Left lung (tissue), 10 donors: ENCODE measurements around the gene ZIC2. TPM values are rescaled to one million over a fixed set of nuclear protein-coding genes. Genes with fewer than 3 reads are reported as not detected.
"Not testable (repeated sequence)": the region's sequence is repeated elsewhere in the genome, so short reads cannot be mapped to it uniquely, and the experiment has no call there.

Experiments used
- ATAC-seq: fragments of 200-7000 bp; cut with Tn5 transposase; one replicate; pipeline ENCODE4 v1.9.1; 2020; ENCODE audit warnings: moderate library complexity
- DNase-seq, 4 donors: peaks; one replicate each; pipeline ENCODE4 v3.0.0-alpha.2; 2013 to 2020
- H3K27ac ChIP-seq, 2 donors: fragments of 200-600 bp; sonication (generic) in 1 of 2; one replicate each; pipeline versions ENCODE4 v1.5.0 to v1.8.0; 2020 to 2021
- H3K27me3 ChIP-seq, 2 donors: fragments of 200-600 bp; sonication (generic) in 1 of 2; one replicate each; pipeline versions ENCODE4 v1.5.0 to v1.8.0; 2020 to 2021
- H3K36me3 ChIP-seq, 2 donors: fragments of 200-600 bp; sonication (generic) in 1 of 2; one replicate each; pipeline versions ENCODE4 v1.5.0 to v1.8.0; 2020 to 2021
- H3K4me1 ChIP-seq, 2 donors: fragments of 200-600 bp; one replicate each; pipeline ENCODE4 v1.8.0; 2021
- H3K4me3 ChIP-seq, 2 donors: fragments of 200-600 bp; sonication (generic) in 1 of 2; one replicate each; pipeline versions ENCODE4 v1.5.0 to v1.8.0; 2020 to 2021; ENCODE audit warnings: mild to moderate bottlenecking in 1 of 2
- H3K9me3 ChIP-seq, 2 donors: fragments of 200-600 bp; sonication (generic) in 1 of 2; one replicate each; pipeline versions ENCODE4 v1.5.0 to v1.8.0; 2020 to 2021
- CTCF ChIP-seq, 2 donors: fragments of 200-600 bp; sonication (generic) in 1 of 2; IDR thresholded peaks; one replicate each; pipeline versions ENCODE4 v1.5.0 to v1.8.0; 2021; ENCODE audit warnings: antibody characterized with exemption in 2 of 2
- intact Hi-C, 2 donors: fragments of 100-400 bp; cut with DNase I; formaldehyde crosslinking; loops; one replicate each; pipeline versions ENCODE4 v1.11.2 to v1.14.2; 2022
- polyA plus RNA-seq, 6 donors: library from polyadenylated mRNA; unstranded; fragments of 120-200 nt; gene quantifications; one replicate each; pipeline ENCODE4 v1.2.1, GENCODE V29; 2013; ENCODE audit not compliant: insufficient read length in 6 of 6
- total RNA-seq, 2 donors: library from RNA; stranded (reverse); fragmentation: NEBNext Ultra II Directional; extraction: Animal tissue kit (Norgen Biotek cat#: 25700); gene quantifications; one replicate each; pipeline ENCODE4 v1.2.1, GENCODE V29; 2021
- donor health status: DM: no; HTN: yes; CAD: no.
- donor health status: DM: no; HTN: no; CAD: no.

ZIC2 gene
- total and polyA plus RNA-seq, 8 donors, result 0.06 to 0.21 (median 0.15) TPM; not detected in 4

- H3K4me1 ChIP-seq, result no peaks in the 10 kb centered on the region
- H3K27ac ChIP-seq, result no peak overlapping the region
- no peak for TF ChIP-seq CTCF (IDR thresholded peaks at IDR 0.05)
These were observed 33.0 kb downstream of the ZIC2 start for GRCh38 chr13:100014621-100015020.

GRCh38 chr13:100019780-100020356, 38.3 kb downstream of the ZIC2 start:
- ATAC-seq, result no peak
- Histone ChIP-seq H3K9me3 (no peaks in the 10 kb centered on the region), H3K36me3 (no peaks in the 10 kb centered on the region), H3K4me1 (no peaks in the 10 kb centered on the region), H3K27ac (no peak overlapping the region), H3K27me3 (peaks cover 0 to 16% of the 10 kb centered on the region in 2 donors), H3K4me3 (no peak overlapping the region)
- DNase-seq, result no peak
- intact Hi-C loops, result no loop called here
- TF ChIP-seq CTCF (IDR thresholded peaks at IDR 0.05), result no peak

More at GRCh38 chr13:100014621-100015020, 33.0 kb downstream of the ZIC2 start:
- no peak overlapping the region for H3K4me3 ChIP-seq
- intact Hi-C loops, result no loop called here
- no peaks in the 10 kb centered on the region for H3K9me3 ChIP-seq
- ATAC-seq, result no peak
- DNase-seq, result no peak
- peaks cover 0 to 47% of the 10 kb centered on the region in 2 donors for H3K27me3 ChIP-seq
- H3K36me3 ChIP-seq, result no peaks in the 10 kb centered on the region

GRCh38 chr13:100022798-100023197, 41.2 kb downstream of the ZIC2 start:
- Histone ChIP-seq H3K9me3 (no peaks in the 10 kb centered on the region), H3K36me3 (no peaks in the 10 kb centered on the region), H3K27me3 (no peaks in the 10 kb centered on the region), H3K4me3 (no peak overlapping the region), H3K27ac (no peak overlapping the region), H3K4me1 (no peaks in the 10 kb centered on the region)
- no peak for DNase-seq
- no peak for TF ChIP-seq CTCF (IDR thresholded peaks at IDR 0.05)
- intact Hi-C loops, result no loop called here
- ATAC-seq, result no peak

GRCh38 chr13:100024023-100024422, 42.4 kb downstream of the ZIC2 start:
- Histone ChIP-seq H3K27ac (no peak overlapping the region), H3K9me3 (no peaks in the 10 kb centered on the region), H3K4me3 (no peak overlapping the region), H3K36me3 (no peaks in the 10 kb centered on the region), H3K27me3 (no peaks in the 10 kb centered on the region), H3K4me1 (no peaks in the 10 kb centered on the region)
- DNase-seq, result no peak
- intact Hi-C loops, result no loop called here
- ATAC-seq, result no peak
- no peak for TF ChIP-seq CTCF (IDR thresholded peaks at IDR 0.05)

- no peaks in the 10 kb centered on the region for H3K9me3 ChIP-seq
- H3K27me3 ChIP-seq, result no peaks in the 10 kb centered on the region
- no peak overlapping the region for H3K4me3 ChIP-seq
- no peak for TF ChIP-seq CTCF (IDR thresholded peaks at IDR 0.05)
- ATAC-seq (no peak), DNase-seq (no peak)
- intact Hi-C loops, result no loop called here
- no peaks in the 10 kb centered on the region for H3K36me3 ChIP-seq
- H3K27ac ChIP-seq, result no peak overlapping the region
- no peaks in the 10 kb centered on the region for H3K4me1 ChIP-seq
These were observed 48.3 kb downstream of the ZIC2 start for GRCh38 chr13:100029933-100030332.

- H3K27ac ChIP-seq, H3K9me3 ChIP-seq, H3K4me3 ChIP-seq, H3K4me1 ChIP-seq, intact Hi-C loops, H3K27me3 ChIP-seq, DNase-seq, ATAC-seq, H3K36me3 ChIP-seq: not testable (repeated sequence)
These were observed 51.1 kb downstream of the ZIC2 start for GRCh38 chr13:100032642-100033041.
